Thyroid gland (tissue), 4 donors: ENCODE data around the gene PNPLA2. TPM values are rescaled to one million over a fixed set of nuclear protein-coding genes. Genes with fewer than 3 reads are reported as not detected.

Source experiments
- DNase-seq, 2 donors: peaks; one replicate each; pipeline ENCODE4 v3.0.0-alpha.2; 2019
- H3K27ac ChIP-seq, 3 donors: fragments of 200-600 bp; sonication (generic); 1 replicate in 2 of 3; 2 replicates in 1 of 3; pipeline ENCODE4 v1.5.1; 2016 to 2019; ENCODE audit warnings: mild to moderate bottlenecking in 1 of 3, moderate library complexity in 1 of 3
- H3K27me3 ChIP-seq: fragments of 200-600 bp; sonication (generic); one replicate; pipeline ENCODE4 v1.5.1; 2019
- H3K36me3 ChIP-seq, 2 donors: fragments of 200-600 bp; sonication (generic); one replicate each; pipeline ENCODE4 v1.5.1; 2016 to 2019
- H3K4me1 ChIP-seq, 2 donors: fragments of 200-600 bp; sonication (generic); one replicate each; pipeline ENCODE4 v1.5.1; 2017 to 2019
- H3K4me3 ChIP-seq, 3 donors: fragments of 200-600 bp; sonication (generic); replicated peaks in 1 of 3; 1 replicate in 2 of 3; 2 replicates in 1 of 3; pipeline ENCODE4 v1.5.1; 2016; ENCODE audit warnings: mild to moderate bottlenecking in 1 of 3
- H3K9me3 ChIP-seq: fragments of 200-600 bp; sonication (generic); one replicate; pipeline ENCODE4 v1.5.1; 2017
- CTCF ChIP-seq, 6 experiments: fragments of 200-600 bp in 3 of 6; fragments of 450-650 bp in 3 of 6; sonication (generic) in 3 of 6; IDR thresholded peaks; one replicate each; pipeline ENCODE4 v1.5.1; 2016 to 2019; ENCODE audit warnings: antibody characterized with exemption in 6 of 6, mild to moderate bottlenecking in 2 of 6, inconsistent platforms in 1 of 6, moderate library complexity in 1 of 6
- POLR2A ChIP-seq, 2 donors: fragments of 450-650 bp; IDR thresholded peaks; one replicate each; pipeline ENCODE4 v1.6.1; 2017; ENCODE audit warnings: antibody characterized with exemption in 2 of 2, mild to moderate bottlenecking in 2 of 2, moderate library complexity in 1 of 2
- WGBS, 2 donors: methylation state at CpG; one replicate each; pipeline ENCODE4 v1.1.5; 2017; 5-methylcytosine and 5-hydroxymethylcytosine counted together
- intact Hi-C: fragments of 100-400 bp; cut with DNase I; formaldehyde crosslinking; loops from one replicate; pipeline ENCODE4 v1.15.1; 2023
- total RNA-seq, 4 donors: library from RNA; depleted of rRNA; stranded (reverse); fragments of >200 nt; gene quantifications; one replicate each; pipeline ENCODE4 v1.2.3, GENCODE V29; 2016

The PNPLA2 gene
- total RNA-seq, 4 donors from 2014 or later = 35.8 to 95.0 (median 57.6) TPM

- DNase-seq = no peak
- Histone ChIP-seq H3K9me3 (no peaks in the 10 kb centered on the region), H3K36me3 (peaks cover 23 to 27% of the 10 kb centered on the region in 2 donors), H3K27ac (peak overlapping the region; percentile 50 to 79 (median 74)), H3K4me3 (peak overlapping the region in 2 of 3 donors; percentile 67 to 77), H3K27me3 (no peaks in the 10 kb centered on the region), H3K4me1 (peaks cover 47 to 53% of the 10 kb centered on the region in 2 donors)
- no peak for TF ChIP-seq POLR2A (IDR thresholded peaks at IDR 0.05)
- no peak for TF ChIP-seq CTCF (IDR thresholded peaks at IDR 0.05)
- intact Hi-C loops = no loop called here
- 54 to 72% methylated on average over 8 to 9 of the region's 9 CpGs for WGBS, 2 donors
Measured at GRCh38 chr11:833849-834311, 15.2 kb downstream of the PNPLA2 start.

- peak; percentile 55 to 82 for DNase-seq
- Histone ChIP-seq H3K36me3 (peaks cover 30 to 35% of the 10 kb centered on the region in 2 donors), H3K9me3 (no peaks in the 10 kb centered on the region), H3K27ac (peak overlapping the region; percentile 25 to 66 (median 50)), H3K4me1 (peaks cover 39 to 45% of the 10 kb centered on the region in 2 donors), H3K27me3 (no peaks in the 10 kb centered on the region), H3K4me3 (peak overlapping the region in 1 of 3 donors; percentile 67)
- intact Hi-C loops = no loop called here
- WGBS, 2 donors = 36 to 60% methylated on average over 10 to 15 of the region's 31 CpGs
- no peak for TF ChIP-seq CTCF (IDR thresholded peaks at IDR 0.05)
- TF ChIP-seq POLR2A (IDR thresholded peaks at IDR 0.05) = peak in 1 of 2 donors; percentile 12
Measured at GRCh38 chr11:834371-835316, 15.9 kb downstream of the PNPLA2 start.

GRCh38 chr11:836274-836673 is 17.6 kb downstream of the PNPLA2 start:
- H3K27me3 ChIP-seq = no peaks in the 10 kb centered on the region
- H3K36me3 ChIP-seq = peaks cover 34 to 40% of the 10 kb centered on the region in 2 donors
- no peak overlapping the region for H3K4me3 ChIP-seq
- WGBS, 2 donors = 96% methylated on average over 8 of the region's 14 CpGs; no CpG with 5 or more reads in 1 of the 2 donors
- no peak for DNase-seq
- no peaks in the 10 kb centered on the region for H3K9me3 ChIP-seq
- intact Hi-C loops = no loop called here
- peaks cover 33 to 39% of the 10 kb centered on the region in 2 donors for H3K4me1 ChIP-seq
- no peak overlapping the region for H3K27ac ChIP-seq
- TF ChIP-seq CTCF (IDR thresholded peaks at IDR 0.05) (no peak), POLR2A (IDR thresholded peaks at IDR 0.05) (no peak)

- TF ChIP-seq CTCF (IDR thresholded peaks at IDR 0.05) = no peak
- TF ChIP-seq POLR2A (IDR thresholded peaks at IDR 0.05) = no peak
- Histone ChIP-seq H3K27ac (no peak overlapping the region), H3K36me3 (peaks cover 34 to 40% of the 10 kb centered on the region in 2 donors), H3K4me3 (no peak overlapping the region), H3K4me1 (peaks cover 37 to 44% of the 10 kb centered on the region in 2 donors), H3K9me3 (no peaks in the 10 kb centered on the region), H3K27me3 (no peaks in the 10 kb centered on the region)
- intact Hi-C loops = no loop called here
- WGBS, 2 donors = 80 to 89% methylated on average over 3 to 8 of the region's 9 CpGs
- no peak for DNase-seq
Measured at GRCh38 chr11:836700-837099, 18.0 kb downstream of the PNPLA2 start.
